Kidney epithelial cell (primary cell): ENCODE results near the gene NUP155. TPM values are rescaled to one million over a fixed set of nuclear protein-coding genes. Genes with fewer than 3 reads are reported as not detected.
"Not testable (repeated sequence)": the region's sequence is repeated elsewhere in the genome, so short reads cannot be mapped to it uniquely, and the experiment has no call there.

Experiments
- DNase-seq: peaks from one replicate; pipeline ENCODE4 v3.0.0-alpha.2; 2010; ENCODE audit warnings: low read depth
- H3K27me3 ChIP-seq: 2 replicates; pipeline ENCODE4 v1.6.0; 2011; ENCODE audit warnings: low read length; ENCODE audit not compliant: control insufficient read depth, insufficient read depth
- H3K36me3 ChIP-seq: 2 replicates; pipeline ENCODE4 v1.5.1; 2011; ENCODE audit warnings: low read length; ENCODE audit not compliant: control insufficient read depth, insufficient read depth
- H3K4me3 ChIP-seq: 2 replicates; pipeline ENCODE4 v1.5.1; 2011; ENCODE audit warnings: low read depth, mild to moderate bottlenecking, control low read depth, low read length
- total RNA-seq: library from RNA; depleted of rRNA; stranded (reverse); fragments of >200 nt; gene quantifications from 2 replicates; pipeline ENCODE4 v1.2.3, GENCODE V29; 2015
- TF ChIP-seq, protein P1 (sequence below): IDR thresholded peaks from 2 replicates; pipeline ENCODE4 v1.5.1; 2011; ENCODE audit warnings: mild to moderate bottlenecking, moderate library complexity, low read length, control low read depth, inconsistent platforms; ENCODE audit not compliant: insufficient read depth, poor library complexity, severe bottlenecking

Gene NUP155
- total RNA-seq, 1 donor from 2014 or later, result 25.3 TPM

DNA sequence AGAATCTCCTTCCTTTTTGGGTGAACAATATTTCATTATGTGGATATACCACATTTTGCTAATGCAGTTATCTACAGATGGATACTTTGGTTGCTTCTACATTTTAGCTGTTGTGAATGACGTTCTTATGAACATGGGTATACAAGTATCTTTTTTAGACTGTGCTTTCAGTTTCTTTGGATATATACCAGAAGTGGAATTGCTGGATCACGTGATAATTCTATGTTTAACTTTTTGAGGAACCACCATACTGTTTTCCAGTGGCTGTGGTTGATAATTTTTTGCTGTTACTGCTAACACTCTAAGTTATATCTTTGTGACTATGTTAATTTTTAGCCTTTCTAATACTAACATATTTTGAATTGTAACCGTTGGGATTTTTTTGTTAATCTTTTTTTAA is 20.7 kb upstream of the NUP155 start:
- Histone ChIP-seq H3K4me3 (no peak overlapping the region), H3K36me3 (no peaks in the 10 kb centered on the region), H3K27me3 (no peaks in the 10 kb centered on the region)
- TF ChIP-seq, protein P1, sequence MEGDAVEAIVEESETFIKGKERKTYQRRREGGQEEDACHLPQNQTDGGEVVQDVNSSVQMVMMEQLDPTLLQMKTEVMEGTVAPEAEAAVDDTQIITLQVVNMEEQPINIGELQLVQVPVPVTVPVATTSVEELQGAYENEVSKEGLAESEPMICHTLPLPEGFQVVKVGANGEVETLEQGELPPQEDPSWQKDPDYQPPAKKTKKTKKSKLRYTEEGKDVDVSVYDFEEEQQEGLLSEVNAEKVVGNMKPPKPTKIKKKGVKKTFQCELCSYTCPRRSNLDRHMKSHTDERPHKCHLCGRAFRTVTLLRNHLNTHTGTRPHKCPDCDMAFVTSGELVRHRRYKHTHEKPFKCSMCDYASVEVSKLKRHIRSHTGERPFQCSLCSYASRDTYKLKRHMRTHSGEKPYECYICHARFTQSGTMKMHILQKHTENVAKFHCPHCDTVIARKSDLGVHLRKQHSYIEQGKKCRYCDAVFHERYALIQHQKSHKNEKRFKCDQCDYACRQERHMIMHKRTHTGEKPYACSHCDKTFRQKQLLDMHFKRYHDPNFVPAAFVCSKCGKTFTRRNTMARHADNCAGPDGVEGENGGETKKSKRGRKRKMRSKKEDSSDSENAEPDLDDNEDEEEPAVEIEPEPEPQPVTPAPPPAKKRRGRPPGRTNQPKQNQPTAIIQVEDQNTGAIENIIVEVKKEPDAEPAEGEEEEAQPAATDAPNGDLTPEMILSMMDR, result no peak
- no peak for DNase-seq

DNA sequence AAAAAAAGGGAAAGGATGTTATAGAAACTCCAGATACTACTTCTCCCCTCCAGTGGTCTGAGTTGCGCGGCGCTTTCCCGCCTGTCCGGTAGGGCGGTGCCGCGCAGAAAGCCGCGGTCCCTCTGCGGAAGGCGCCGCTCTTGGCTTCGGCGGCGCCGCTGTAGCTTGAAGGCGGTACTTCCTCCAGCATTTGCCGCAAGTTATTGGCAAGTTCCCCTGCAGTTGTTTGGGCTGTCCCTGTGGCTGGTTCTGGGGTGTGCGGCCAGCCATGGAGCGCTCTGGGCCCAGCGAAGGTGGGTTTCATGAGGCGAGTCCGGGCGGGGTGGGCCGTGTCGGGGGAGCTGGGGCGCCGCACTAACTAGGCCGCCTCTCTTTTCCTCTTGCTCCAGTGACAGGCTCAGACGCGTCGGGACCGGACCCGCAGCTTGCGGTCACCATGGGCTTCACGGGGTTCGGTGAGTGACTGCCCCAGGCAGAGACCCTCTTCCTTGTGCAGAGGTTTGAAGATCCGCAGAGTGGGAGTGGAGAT is 8.3 kb upstream of the NUP155 start, which contains the start of gene WDR70:
Gene WDR70 (plus strand): TSS at position 219 of the 529 bp plus-strand sequence. CDS start 50 bp downstream, at position 269.
- TF ChIP-seq, protein P1, result peak; percentile 47

DNA sequence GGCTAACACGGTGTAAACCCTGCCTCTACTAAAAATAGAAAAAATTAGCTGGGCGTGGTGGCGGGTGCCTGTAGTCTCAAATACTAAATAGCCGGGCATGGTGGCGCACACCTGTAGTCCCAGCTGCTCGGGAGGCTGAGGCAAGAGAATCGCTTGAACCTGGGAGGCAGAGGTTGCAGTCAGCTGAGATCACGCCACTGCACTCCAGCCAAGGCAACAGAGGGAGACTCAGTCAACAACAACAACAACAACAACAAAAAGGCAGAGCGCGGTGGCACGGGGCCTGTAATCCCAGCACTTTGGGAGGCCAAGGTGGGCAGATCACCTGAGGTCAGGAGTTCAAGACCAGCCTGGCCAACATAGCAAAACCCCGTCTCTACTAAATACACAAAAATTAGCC is 7.2 kb upstream of the NUP155 start:
- not testable (repeated sequence) for DNase-seq, H3K4me3 ChIP-seq, H3K36me3 ChIP-seq, H3K27me3 ChIP-seq

More for the DNA sequence above, 8.3 kb upstream of the NUP155 start, which contains the start of gene WDR70:
- H3K4me3 ChIP-seq, result peak within 1 kb of the TSS; percentile 85
- not testable (repeated sequence) for H3K36me3 ChIP-seq, H3K27me3 ChIP-seq
- DNase-seq, result peak; percentile 70

DNA sequence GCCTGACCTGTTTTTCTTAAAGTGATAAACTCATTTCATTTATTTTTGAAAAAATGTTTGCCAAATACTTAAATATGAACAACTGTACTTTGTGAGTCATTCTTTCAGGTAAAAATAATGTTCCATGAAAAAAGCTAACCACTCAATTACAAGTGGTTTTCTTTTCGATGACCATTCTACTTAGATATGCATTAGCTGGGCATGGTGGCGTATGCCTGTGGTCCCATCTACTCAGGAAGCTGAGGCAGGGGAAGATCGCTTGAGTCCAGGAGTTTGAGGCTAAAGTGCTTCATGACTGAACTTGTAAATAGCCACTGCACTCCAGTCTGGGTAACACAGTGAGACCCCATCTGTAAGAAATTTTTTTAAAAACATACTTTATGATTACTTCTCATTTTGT is 4.2 kb upstream of the NUP155 start:
- Histone ChIP-seq H3K4me3 (no peak overlapping the region), H3K27me3 (no peaks in the 10 kb centered on the region), H3K36me3 (no peaks in the 10 kb centered on the region)
- TF ChIP-seq, protein P1, result no peak
- no peak for DNase-seq

DNA sequence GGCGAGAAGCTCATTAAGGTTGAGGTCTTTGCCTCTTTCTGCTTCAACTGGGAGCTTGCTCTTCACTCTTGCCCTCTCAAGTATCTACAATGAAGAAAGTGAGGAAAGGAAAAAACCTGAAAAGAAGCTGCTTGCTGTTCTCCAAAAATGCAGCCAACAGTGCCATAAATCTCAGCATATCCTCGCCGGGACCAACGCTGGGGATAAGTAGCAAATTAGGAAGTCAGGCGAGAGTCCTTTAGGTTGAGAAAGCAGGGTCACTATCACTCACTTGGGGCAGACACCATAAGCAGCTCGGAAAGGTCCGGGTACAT is 399 bp downstream of the NUP155 start:
- no peaks in the 10 kb centered on the region for H3K36me3 ChIP-seq
- TF ChIP-seq, protein P1, result no peak
- no peak for DNase-seq
- peak overlapping the region; percentile 63 for H3K4me3 ChIP-seq
- no peaks in the 10 kb centered on the region for H3K27me3 ChIP-seq

DNA sequence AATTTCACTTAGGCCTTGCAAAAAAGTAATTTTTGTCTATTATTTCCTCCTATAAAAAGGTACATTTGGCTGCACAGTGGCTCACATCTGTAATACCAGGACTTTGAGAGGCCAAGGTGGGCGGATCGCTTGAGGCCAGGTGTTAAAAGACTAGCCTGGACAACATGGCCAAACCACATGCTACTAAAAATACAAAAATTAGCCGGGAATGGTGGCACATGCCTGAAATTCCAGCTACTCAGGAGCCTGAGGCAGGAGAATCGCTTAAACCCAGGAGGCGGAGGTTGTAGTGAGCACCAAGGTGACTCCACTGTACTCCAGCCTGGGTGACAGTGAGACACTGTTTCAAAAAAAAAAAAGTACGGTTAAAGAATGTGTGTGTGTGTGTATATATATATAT is 15.7 kb downstream of the NUP155 start:
- Histone ChIP-seq H3K36me3 (no peaks in the 10 kb centered on the region), H3K4me3 (no peak overlapping the region)

DNA sequence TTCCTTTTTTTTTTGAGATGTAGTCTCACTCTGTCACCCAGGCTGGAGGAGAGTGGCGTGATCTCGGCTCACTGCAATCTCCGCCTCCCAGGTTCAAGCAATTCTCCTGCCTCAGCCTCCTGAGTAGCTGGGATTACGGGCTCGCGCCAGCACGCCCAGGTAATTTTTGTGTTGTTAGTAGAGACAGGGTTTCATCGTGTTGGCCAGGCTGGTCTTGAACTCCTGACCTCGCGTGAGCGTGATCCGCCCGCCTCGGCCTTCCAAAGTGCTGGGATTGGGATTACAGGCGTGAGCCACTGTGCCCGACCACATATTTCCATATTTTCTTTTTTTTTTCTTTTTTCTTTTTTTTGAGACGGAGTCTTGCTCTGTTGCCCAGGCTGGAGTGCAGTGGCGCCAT is 28.2 kb downstream of the NUP155 start:
- DNase-seq, H3K4me3 ChIP-seq, H3K36me3 ChIP-seq: not testable (repeated sequence)

More for the DNA sequence above, 15.7 kb downstream of the NUP155 start:
- TF ChIP-seq, protein P1, result no peak
- DNase-seq, result no peak
- no peaks in the 10 kb centered on the region for H3K27me3 ChIP-seq

DNA sequence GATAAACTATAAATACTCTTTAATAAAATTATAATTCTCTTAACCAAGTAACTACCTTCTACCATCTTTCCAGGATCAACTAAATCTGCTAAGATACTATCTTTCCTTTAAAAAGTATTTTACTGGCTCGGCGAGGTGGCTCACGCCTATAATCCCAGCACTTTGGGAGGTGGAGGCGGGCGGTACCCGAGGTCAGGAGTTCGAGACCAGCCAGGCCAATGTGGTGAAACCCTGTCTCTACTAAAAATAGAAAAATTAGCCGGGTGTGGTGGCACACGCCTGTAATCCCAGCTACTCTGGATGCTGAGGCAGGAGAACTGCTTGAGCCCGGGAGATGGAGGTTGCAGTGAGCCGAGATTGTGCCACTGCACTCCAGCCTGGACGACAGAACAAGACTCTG is 36.2 kb downstream of the NUP155 start:
- not testable (repeated sequence) for DNase-seq

More for the DNA sequence above, 28.2 kb downstream of the NUP155 start:
- H3K27me3 ChIP-seq, result not testable (repeated sequence)

More for the DNA sequence above, 36.2 kb downstream of the NUP155 start:
- not testable (repeated sequence) for H3K4me3 ChIP-seq, H3K27me3 ChIP-seq, H3K36me3 ChIP-seq
